Right lobe of liver (tissue), 4 donors: ENCODE data around the gene ZRANB1.
A peak's percentile ranks its signal among the peaks of the same experiment; 100 is the strongest.

ENCODE experiments used
- CTCF ChIP-seq, 4 donors: fragments of 200-600 bp in 3 of 4; fragments of 450-650 bp in 1 of 4; IDR thresholded peaks; one replicate each; pipeline versions ENCODE4 v1.5.1 to v1.8.0; 2016 to 2022; ENCODE audit warnings: antibody characterized with exemption in 4 of 4, mild to moderate bottlenecking in 2 of 4
- POLR2A ChIP-seq: fragments of 450-650 bp; IDR thresholded peaks from one replicate; pipeline ENCODE4 v1.6.1; 2017; ENCODE audit warnings: antibody characterized with exemption, mild to moderate bottlenecking
- donor health status: DM: no; HTN: no; CAD: no.
- donor health status: DM: no; HTN: no; CAD: no.
- donor health status: DM: no; HTN: yes; CAD: no.

GRCh38 chr10:124916098-124916584 lies 25.8 kb upstream of the ZRANB1 start:
- TF ChIP-seq CTCF (IDR thresholded peaks at IDR 0.05) (peak in 1 of 4 donors; percentile 6), POLR2A (no peak)
